ENCODE results near the gene GCNT1.

Gene GCNT1

DNA sequence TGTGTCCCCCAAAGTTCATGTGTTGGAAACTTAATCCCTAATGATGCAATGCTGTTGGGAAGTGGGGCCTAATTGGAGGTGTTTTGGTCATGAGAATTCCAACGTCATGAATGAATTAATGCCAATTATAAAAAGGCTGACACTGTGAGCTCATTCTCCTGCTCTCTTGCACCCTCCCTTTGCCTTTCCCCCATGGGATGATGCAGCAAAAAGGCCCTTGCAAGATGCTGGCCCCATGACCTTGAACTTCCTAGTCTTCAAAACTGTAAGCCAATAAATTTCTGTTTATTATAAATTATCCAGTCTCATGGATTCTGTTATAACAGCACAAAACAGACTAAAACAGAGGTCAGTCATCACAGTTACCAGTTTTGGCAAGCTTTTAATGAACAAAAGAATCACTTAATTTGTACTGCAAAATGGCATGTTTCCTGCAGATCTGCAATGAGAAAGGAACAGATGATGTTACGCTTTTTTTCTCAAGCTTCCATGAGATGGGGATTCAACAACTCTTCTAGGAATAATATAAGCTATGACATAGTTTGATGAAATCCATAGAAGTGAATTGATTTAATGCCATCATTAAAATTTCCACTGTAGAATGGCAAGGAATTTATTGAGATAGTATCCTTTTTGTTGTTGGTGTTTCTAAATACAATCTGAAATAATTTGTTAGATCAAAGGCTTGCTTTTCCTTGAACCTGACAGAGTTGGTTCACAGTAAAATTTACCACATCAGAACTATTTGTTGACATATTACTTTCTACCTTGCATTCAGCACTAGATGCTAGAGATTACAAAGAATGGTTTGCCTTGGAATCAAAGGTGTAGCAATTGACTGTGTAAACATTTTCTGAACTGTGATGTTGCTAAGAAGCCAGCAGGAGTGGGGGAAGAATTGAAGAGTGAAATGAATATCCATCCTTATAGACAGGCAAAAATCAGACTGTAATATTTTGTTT is 35.5 kb upstream of the GCNT1 start:
- Histone ChIP-seq H3K4me3 (IDR thresholded peaks at IDR 0.05; ENCODE audit: insufficient read depth, low read depth, low read length) (no peak overlapping the region), H3K4me1 (ENCODE audit: low read depth, poor library complexity, severe bottlenecking) (no peaks in the 10 kb centered on the region), H4K20me1 (ENCODE audit: insufficient read depth) (no peaks in the 10 kb centered on the region), H3K36me3 (ENCODE audit: insufficient read depth) (no peaks in the 10 kb centered on the region), H3K4me2 (no peak overlapping the region), H2AFZ (ENCODE audit: low read depth) (no peak overlapping the region), H3K79me2 (ENCODE audit: insufficient read depth, low read depth) (no peaks in the 10 kb centered on the region), H3K27me3 (ENCODE audit: insufficient read depth, low read depth) (no peaks in the 10 kb centered on the region), H3K27ac (no peak overlapping the region), H3K9ac (no peak overlapping the region)
- TF ChIP-seq, protein P1, sequence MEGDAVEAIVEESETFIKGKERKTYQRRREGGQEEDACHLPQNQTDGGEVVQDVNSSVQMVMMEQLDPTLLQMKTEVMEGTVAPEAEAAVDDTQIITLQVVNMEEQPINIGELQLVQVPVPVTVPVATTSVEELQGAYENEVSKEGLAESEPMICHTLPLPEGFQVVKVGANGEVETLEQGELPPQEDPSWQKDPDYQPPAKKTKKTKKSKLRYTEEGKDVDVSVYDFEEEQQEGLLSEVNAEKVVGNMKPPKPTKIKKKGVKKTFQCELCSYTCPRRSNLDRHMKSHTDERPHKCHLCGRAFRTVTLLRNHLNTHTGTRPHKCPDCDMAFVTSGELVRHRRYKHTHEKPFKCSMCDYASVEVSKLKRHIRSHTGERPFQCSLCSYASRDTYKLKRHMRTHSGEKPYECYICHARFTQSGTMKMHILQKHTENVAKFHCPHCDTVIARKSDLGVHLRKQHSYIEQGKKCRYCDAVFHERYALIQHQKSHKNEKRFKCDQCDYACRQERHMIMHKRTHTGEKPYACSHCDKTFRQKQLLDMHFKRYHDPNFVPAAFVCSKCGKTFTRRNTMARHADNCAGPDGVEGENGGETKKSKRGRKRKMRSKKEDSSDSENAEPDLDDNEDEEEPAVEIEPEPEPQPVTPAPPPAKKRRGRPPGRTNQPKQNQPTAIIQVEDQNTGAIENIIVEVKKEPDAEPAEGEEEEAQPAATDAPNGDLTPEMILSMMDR (conservative IDR thresholded peaks at IDR 0.05; ENCODE audit: low read depth, low read length), result no peak

DNA sequence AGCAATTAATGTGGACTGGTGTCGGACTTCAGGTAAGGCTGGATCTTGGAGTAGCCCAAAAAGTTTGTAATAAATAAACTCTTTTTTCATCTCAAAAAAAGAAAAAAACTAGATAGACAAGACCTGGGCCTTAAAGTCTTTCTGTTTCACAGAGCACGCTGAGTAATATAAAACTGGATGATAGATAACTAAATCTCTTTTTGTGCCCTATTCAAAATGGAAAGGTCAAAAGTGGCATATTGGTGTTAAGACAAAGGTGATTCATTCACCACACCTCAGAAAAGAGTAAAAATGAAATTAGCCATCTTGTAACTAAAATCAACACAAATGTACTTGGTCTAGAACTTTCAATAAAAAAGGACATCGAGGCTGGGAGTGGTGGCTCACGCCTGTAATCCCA is 34.5 kb upstream of the GCNT1 start:
- Histone ChIP-seq H3K4me2 (no peak overlapping the region), H4K20me1 (ENCODE audit: insufficient read depth) (no peaks in the 10 kb centered on the region), H3K9ac (no peak overlapping the region), H3K27me3 (ENCODE audit: insufficient read depth, low read depth) (no peaks in the 10 kb centered on the region), H3K36me3 (ENCODE audit: insufficient read depth) (no peaks in the 10 kb centered on the region), H2AFZ (ENCODE audit: low read depth) (no peak overlapping the region), H3K4me1 (ENCODE audit: low read depth, poor library complexity, severe bottlenecking) (no peaks in the 10 kb centered on the region), H3K79me2 (ENCODE audit: insufficient read depth, low read depth) (no peaks in the 10 kb centered on the region), H3K27ac (no peak overlapping the region), H3K4me3 (IDR thresholded peaks at IDR 0.05; ENCODE audit: insufficient read depth, low read depth, low read length) (no peak overlapping the region)
- TF ChIP-seq, protein P1 (conservative IDR thresholded peaks at IDR 0.05; ENCODE audit: low read depth, low read length), result no peak

- H3K27ac ChIP-seq, result no peak overlapping the region
- H2AFZ ChIP-seq (ENCODE audit: low read depth), result no peak overlapping the region
- no peaks in the 10 kb centered on the region for H3K79me2 ChIP-seq (ENCODE audit: insufficient read depth, low read depth)
- no peaks in the 10 kb centered on the region for H3K4me1 ChIP-seq (ENCODE audit: low read depth, poor library complexity, severe bottlenecking)
- no peaks in the 10 kb centered on the region for H4K20me1 ChIP-seq (ENCODE audit: insufficient read depth)
- H3K4me3 ChIP-seq (IDR thresholded peaks at IDR 0.05; ENCODE audit: insufficient read depth, low read depth, low read length), result no peak overlapping the region
- TF ChIP-seq, protein P1 (conservative IDR thresholded peaks at IDR 0.05; ENCODE audit: low read depth, low read length), result no peak
- H3K4me2 ChIP-seq, result no peak overlapping the region
- no peaks in the 10 kb centered on the region for H3K36me3 ChIP-seq (ENCODE audit: insufficient read depth)
- no peaks in the 10 kb centered on the region for H3K27me3 ChIP-seq (ENCODE audit: insufficient read depth, low read depth)
- no peak overlapping the region for H3K9ac ChIP-seq
These were observed 33.1 kb upstream of the GCNT1 start for GRCh38 chr9:76425677-76426453.

GRCh38 chr9:76426807-76427419 is 32.1 kb upstream of the GCNT1 start:
- TF ChIP-seq, protein P1 (conservative IDR thresholded peaks at IDR 0.05; ENCODE audit: low read depth, low read length), result no peak
- H3K27me3 ChIP-seq (ENCODE audit: insufficient read depth, low read depth), result no peaks in the 10 kb centered on the region
- H3K4me3 ChIP-seq (IDR thresholded peaks at IDR 0.05; ENCODE audit: insufficient read depth, low read depth, low read length), result no peak overlapping the region
- H3K79me2 ChIP-seq (ENCODE audit: insufficient read depth, low read depth), result no peaks in the 10 kb centered on the region
- no peak overlapping the region for H2AFZ ChIP-seq (ENCODE audit: low read depth)
- H3K4me1 ChIP-seq (ENCODE audit: low read depth, poor library complexity, severe bottlenecking), result no peaks in the 10 kb centered on the region
- no peaks in the 10 kb centered on the region for H4K20me1 ChIP-seq (ENCODE audit: insufficient read depth)
- H3K9ac ChIP-seq, result no peak overlapping the region
- no peaks in the 10 kb centered on the region for H3K36me3 ChIP-seq (ENCODE audit: insufficient read depth)
- no peak overlapping the region for H3K4me2 ChIP-seq
- no peak overlapping the region for H3K27ac ChIP-seq
